ES-I3 (cell line): ENCODE data around the gene FLT3.

Source experiments
- H3K36me3 ChIP-seq: 2 replicates; pipeline ENCODE4 v1.6.1; 2013; ENCODE audit warnings: mild to moderate bottlenecking, low read length, control low read depth, moderate library complexity; ENCODE audit not compliant: insufficient read depth
- H3K4me1 ChIP-seq: 2 replicates; pipeline ENCODE4 v1.6.1; 2013; ENCODE audit warnings: mild to moderate bottlenecking, control low read depth, low read length; ENCODE audit not compliant: insufficient read depth
- H3K9ac ChIP-seq: 2 replicates; pipeline ENCODE4 v1.6.1; 2013; ENCODE audit warnings: low read depth, mild to moderate bottlenecking, low read length, moderate library complexity
- H3K9me3 ChIP-seq: 2 replicates; pipeline ENCODE4 v1.6.1; 2013; ENCODE audit warnings: mild to moderate bottlenecking, low read length, moderate library complexity; ENCODE audit not compliant: control insufficient read depth, insufficient read depth

FLT3 gene

GRCh38 chr13:28071424-28071823, 29.0 kb downstream of the FLT3 start:
- Histone ChIP-seq H3K4me1 (no peaks in the 10 kb centered on the region), H3K9ac (no peak overlapping the region), H3K36me3 (no peaks in the 10 kb centered on the region), H3K9me3 (no peaks in the 10 kb centered on the region)

- H3K9ac ChIP-seq: no peak overlapping the region
- no peaks in the 10 kb centered on the region for H3K4me1 ChIP-seq
- no peaks in the 10 kb centered on the region for H3K36me3 ChIP-seq
- no peaks in the 10 kb centered on the region for H3K9me3 ChIP-seq
These were observed 32.9 kb downstream of the FLT3 start for GRCh38 chr13:28067491-28067890.

GRCh38 chr13:28058866-28059613, 41.3 kb downstream of the FLT3 start:
- H3K4me1 ChIP-seq: peaks cover 5% of the 10 kb centered on the region; the same call in 1 of the 2 replicates
- no peaks in the 10 kb centered on the region for H3K9me3 ChIP-seq
- no peaks in the 10 kb centered on the region; the same call in 1 of the 2 replicates for H3K36me3 ChIP-seq
- no peak overlapping the region for H3K9ac ChIP-seq

GRCh38 chr13:28056970-28057712, 43.2 kb downstream of the FLT3 start:
- Histone ChIP-seq H3K36me3 (no peaks in the 10 kb centered on the region; the same call in 1 of the 2 replicates), H3K4me1 (peaks cover 5% of the 10 kb centered on the region; the same call in 1 of the 2 replicates), H3K9ac (no peak overlapping the region), H3K9me3 (no peaks in the 10 kb centered on the region)

- no peaks in the 10 kb centered on the region for H3K9me3 ChIP-seq
- no peak overlapping the region for H3K9ac ChIP-seq
- no peaks in the 10 kb centered on the region; the same call in 1 of the 2 replicates for H3K36me3 ChIP-seq
- peaks cover 5% of the 10 kb centered on the region; the same call in 1 of the 2 replicates for H3K4me1 ChIP-seq
These were observed 44.0 kb downstream of the FLT3 start for GRCh38 chr13:28056426-28056825.

- no peaks in the 10 kb centered on the region for H3K9me3 ChIP-seq
- peaks cover 11% of the 10 kb centered on the region for H3K4me1 ChIP-seq
- H3K9ac ChIP-seq: no peak overlapping the region
- H3K36me3 ChIP-seq: no peaks in the 10 kb centered on the region; the same call in 1 of the 2 replicates
These were observed 45.0 kb downstream of the FLT3 start for GRCh38 chr13:28055357-28055756.

GRCh38 chr13:28052945-28053344, 47.4 kb downstream of the FLT3 start:
- H3K4me1 ChIP-seq: peaks cover 19% of the 10 kb centered on the region
- no peaks in the 10 kb centered on the region for H3K9me3 ChIP-seq
- H3K9ac ChIP-seq: no peak overlapping the region
- no peaks in the 10 kb centered on the region; the same call in 1 of the 2 replicates for H3K36me3 ChIP-seq

GRCh38 chr13:28049880-28050875, 50.2 kb downstream of the FLT3 start:
- no peaks in the 10 kb centered on the region for H3K9me3 ChIP-seq
- H3K4me1 ChIP-seq: peaks cover 15% of the 10 kb centered on the region
- H3K36me3 ChIP-seq: no peaks in the 10 kb centered on the region
- H3K9ac ChIP-seq: no peak overlapping the region; the same call in 1 of the 2 replicates

GRCh38 chr13:28049215-28049614, 51.2 kb downstream of the FLT3 start:
- no peak overlapping the region for H3K9ac ChIP-seq
- H3K9me3 ChIP-seq: no peaks in the 10 kb centered on the region
- peaks cover 15% of the 10 kb centered on the region for H3K4me1 ChIP-seq
- H3K36me3 ChIP-seq: no peaks in the 10 kb centered on the region

- Histone ChIP-seq H3K36me3 (no peaks in the 10 kb centered on the region), H3K4me1 (peaks cover 15% of the 10 kb centered on the region), H3K9ac (no peak overlapping the region), H3K9me3 (no peaks in the 10 kb centered on the region)
These were observed 51.6 kb downstream of the FLT3 start for GRCh38 chr13:28048768-28049167.

GRCh38 chr13:28047757-28048388, 52.5 kb downstream of the FLT3 start:
- no peak overlapping the region for H3K9ac ChIP-seq
- H3K36me3 ChIP-seq: no peaks in the 10 kb centered on the region
- H3K9me3 ChIP-seq: no peaks in the 10 kb centered on the region
- H3K4me1 ChIP-seq: peaks cover 15% of the 10 kb centered on the region

GRCh38 chr13:28046981-28047380, 53.4 kb downstream of the FLT3 start:
- Histone ChIP-seq H3K4me1 (peaks cover 15% of the 10 kb centered on the region), H3K36me3 (no peaks in the 10 kb centered on the region), H3K9me3 (no peaks in the 10 kb centered on the region), H3K9ac (no peak overlapping the region)

- Histone ChIP-seq H3K4me1 (peaks cover 19% of the 10 kb centered on the region), H3K9ac (no peak overlapping the region), H3K9me3 (no peaks in the 10 kb centered on the region), H3K36me3 (no peaks in the 10 kb centered on the region)
These were observed 54.5 kb downstream of the FLT3 start for GRCh38 chr13:28045861-28046260.
